ENCODE data around the gene CERS4. TPM values are rescaled to one million over a fixed set of nuclear protein-coding genes. Genes with fewer than 3 reads are reported as not detected.

The CERS4 gene
- total RNA-seq, 4 donors from 2014 or later: 21.0 to 51.7 (median 29.2) TPM

- Histone ChIP-seq H3K27ac (replicated peaks in 1 of 4) (no peak overlapping the region), H3K4me3 (no peak overlapping the region), H3K4me1 (no peaks in the 10 kb centered on the region), H3K36me3 (no peaks in the 10 kb centered on the region), H3K9me3 (no peaks in the 10 kb centered on the region), H3K27me3 (no peaks in the 10 kb centered on the region)
- 96% methylated on average over 7 of the region's 7 CpGs for WGBS
- intact Hi-C loops (cut with DNase I): no loop called here
- TF ChIP-seq POLR2A (IDR thresholded peaks at IDR 0.05; ENCODE audit: low read depth): no peak
- no peak for TF ChIP-seq EP300 (IDR thresholded peaks at IDR 0.05)
- no peak for TF ChIP-seq POLR2AphosphoS5 (IDR thresholded peaks at IDR 0.05)
- TF ChIP-seq, protein P1, sequence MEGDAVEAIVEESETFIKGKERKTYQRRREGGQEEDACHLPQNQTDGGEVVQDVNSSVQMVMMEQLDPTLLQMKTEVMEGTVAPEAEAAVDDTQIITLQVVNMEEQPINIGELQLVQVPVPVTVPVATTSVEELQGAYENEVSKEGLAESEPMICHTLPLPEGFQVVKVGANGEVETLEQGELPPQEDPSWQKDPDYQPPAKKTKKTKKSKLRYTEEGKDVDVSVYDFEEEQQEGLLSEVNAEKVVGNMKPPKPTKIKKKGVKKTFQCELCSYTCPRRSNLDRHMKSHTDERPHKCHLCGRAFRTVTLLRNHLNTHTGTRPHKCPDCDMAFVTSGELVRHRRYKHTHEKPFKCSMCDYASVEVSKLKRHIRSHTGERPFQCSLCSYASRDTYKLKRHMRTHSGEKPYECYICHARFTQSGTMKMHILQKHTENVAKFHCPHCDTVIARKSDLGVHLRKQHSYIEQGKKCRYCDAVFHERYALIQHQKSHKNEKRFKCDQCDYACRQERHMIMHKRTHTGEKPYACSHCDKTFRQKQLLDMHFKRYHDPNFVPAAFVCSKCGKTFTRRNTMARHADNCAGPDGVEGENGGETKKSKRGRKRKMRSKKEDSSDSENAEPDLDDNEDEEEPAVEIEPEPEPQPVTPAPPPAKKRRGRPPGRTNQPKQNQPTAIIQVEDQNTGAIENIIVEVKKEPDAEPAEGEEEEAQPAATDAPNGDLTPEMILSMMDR (IDR thresholded peaks at IDR 0.05): no peak
- no peak for DNase-seq (ENCODE audit: extremely low spot score)
These were observed 40.6 kb upstream of the CERS4 start for GRCh38 chr19:8168537-8168936.

DNA sequence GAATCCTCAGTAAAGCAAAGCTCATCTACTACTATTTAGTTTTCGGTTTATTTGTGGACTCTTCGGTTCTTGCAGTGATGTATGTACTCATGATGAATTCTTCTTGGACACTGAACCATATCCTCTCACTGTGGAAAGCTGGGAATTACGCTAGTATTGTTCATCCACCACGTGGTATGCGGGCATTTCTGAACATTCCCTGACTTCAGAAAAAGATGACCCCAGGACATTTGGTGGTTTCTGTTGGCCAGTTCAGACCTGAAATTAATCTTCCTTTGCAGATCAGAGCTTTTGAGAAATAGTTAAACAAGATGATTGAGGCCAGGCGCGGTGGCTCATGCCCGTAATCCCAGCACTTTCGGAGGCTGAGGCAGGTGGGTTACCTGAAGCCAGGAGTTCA, 34.5 kb upstream of the CERS4 start:
- intact Hi-C loops (cut with DNase I): no loop called here
- Histone ChIP-seq H3K36me3 (no peaks in the 10 kb centered on the region), H3K4me1 (peaks cover 0 to 7% (median 3%) of the 10 kb centered on the region in 4 donors), H3K27me3 (no peaks in the 10 kb centered on the region), H3K9me3 (no peaks in the 10 kb centered on the region), H3K4me3 (no peak overlapping the region), H3K27ac (replicated peaks in 1 of 4) (no peak overlapping the region)
- no peak for DNase-seq (ENCODE audit: extremely low spot score)
- WGBS: 92% methylated on average over 9 of the region's 9 CpGs
- TF ChIP-seq POLR2AphosphoS5 (IDR thresholded peaks at IDR 0.05) (no peak), POLR2A (IDR thresholded peaks at IDR 0.05; ENCODE audit: low read depth) (no peak), EP300 (IDR thresholded peaks at IDR 0.05) (no peak)
- TF ChIP-seq, protein P1 (IDR thresholded peaks at IDR 0.05): no peak

GRCh38 chr19:8180018-8180417, 29.2 kb upstream of the CERS4 start:
- 58% methylated on average over 6 of the region's 6 CpGs for WGBS
- TF ChIP-seq, protein P1 (IDR thresholded peaks at IDR 0.05): no peak
- no peak for TF ChIP-seq EP300 (IDR thresholded peaks at IDR 0.05)
- no peak for TF ChIP-seq POLR2AphosphoS5 (IDR thresholded peaks at IDR 0.05)
- no peak for TF ChIP-seq POLR2A (IDR thresholded peaks at IDR 0.05; ENCODE audit: low read depth)
- no peaks in the 10 kb centered on the region for H3K9me3 ChIP-seq
- H3K36me3 ChIP-seq: no peaks in the 10 kb centered on the region
- peaks cover 0 to 18% (median 8%) of the 10 kb centered on the region in 4 donors for H3K4me1 ChIP-seq
- no peak overlapping the region for H3K27ac ChIP-seq (replicated peaks in 1 of 4)
- no peaks in the 10 kb centered on the region for H3K27me3 ChIP-seq
- no peak overlapping the region for H3K4me3 ChIP-seq
- no peak for DNase-seq (ENCODE audit: extremely low spot score)
- intact Hi-C loops (cut with DNase I): no loop called here

GRCh38 chr19:8184274-8184673, 24.9 kb upstream of the CERS4 start:
- no peaks in the 10 kb centered on the region for H3K36me3 ChIP-seq
- no peaks in the 10 kb centered on the region for H3K9me3 ChIP-seq
- DNase-seq (ENCODE audit: extremely low spot score): no peak
- no peak overlapping the region for H3K27ac ChIP-seq (replicated peaks in 1 of 4)
- H3K4me3 ChIP-seq: no peak overlapping the region
- 92% methylated on average over 9 of the region's 9 CpGs for WGBS
- no peaks in the 10 kb centered on the region for H3K27me3 ChIP-seq
- TF ChIP-seq, protein P1 (IDR thresholded peaks at IDR 0.05): no peak
- TF ChIP-seq POLR2A (IDR thresholded peaks at IDR 0.05; ENCODE audit: low read depth): no peak
- TF ChIP-seq EP300 (IDR thresholded peaks at IDR 0.05): no peak
- TF ChIP-seq POLR2AphosphoS5 (IDR thresholded peaks at IDR 0.05): no peak
- intact Hi-C loops (cut with DNase I): no loop called here
- H3K4me1 ChIP-seq: peaks cover 0 to 15% (median 7%) of the 10 kb centered on the region in 4 donors

Data from esophagus muscularis mucosa (tissue), 4 donors.